Fibroblast of lung (primary cell): Measurements from ENCODE around the gene HIP1. TPM values are rescaled to one million over a fixed set of nuclear protein-coding genes. Genes with fewer than 3 reads are reported as not detected.

ENCODE experiments used
- DNase-seq, 2 donors: peaks; one replicate each; pipeline versions ENCODE4 v3.0.0 to v3.0.0-alpha.2; 2010; ENCODE audit warnings: low read depth in 2 of 2
- H2AFZ ChIP-seq: 2 replicates; pipeline ENCODE4 v1.5.1; 2012; ENCODE audit warnings: low read length, control low read depth, inconsistent platforms
- H3K27ac ChIP-seq: 2 replicates; pipeline ENCODE4 v1.5.1; 2011; ENCODE audit warnings: low read length, control low read depth; ENCODE audit not compliant: insufficient read depth
- H3K27me3 ChIP-seq: 2 replicates; pipeline ENCODE4 v1.5.1; 2011; ENCODE audit warnings: mild to moderate bottlenecking, low read length; ENCODE audit not compliant: control insufficient read depth, insufficient read depth
- H3K36me3 ChIP-seq: 2 replicates; pipeline ENCODE4 v1.5.1; 2011; ENCODE audit warnings: low read length; ENCODE audit not compliant: control insufficient read depth, insufficient read depth
- H3K4me1 ChIP-seq: 2 replicates; pipeline ENCODE4 v1.5.1; 2011; ENCODE audit warnings: low read length; ENCODE audit not compliant: control insufficient read depth, insufficient read depth; ENCODE audit errors: extremely low read depth
- H3K4me2 ChIP-seq: 2 replicates; pipeline ENCODE4 v1.5.1; 2011; ENCODE audit warnings: low read length, control low read depth; ENCODE audit not compliant: insufficient read depth; ENCODE audit errors: extremely low read depth
- H3K4me3 ChIP-seq, 4 experiments: fragments of 200-600 bp in 1 of 4; sonication (generic) in 1 of 4; replicated peaks in 1 of 4; 2 replicates each; pipeline ENCODE4 v1.5.1; 2011 to 2016; ENCODE audit warnings: low read length in 4 of 4, low read depth in 3 of 4, mild to moderate bottlenecking in 3 of 4, control low read depth in 2 of 4, inconsistent platforms in 1 of 4, mixed read lengths in 1 of 4; ENCODE audit not compliant: insufficient read depth in 1 of 4; ENCODE audit errors: control extremely low read depth in 1 of 4
- H3K79me2 ChIP-seq: 2 replicates; pipeline ENCODE4 v1.5.1; 2012; ENCODE audit warnings: mild to moderate bottlenecking, low read length, inconsistent platforms; ENCODE audit not compliant: control insufficient read depth, insufficient read depth
- H3K9ac ChIP-seq: 2 replicates; pipeline ENCODE4 v1.5.1; 2011; ENCODE audit warnings: mild to moderate bottlenecking, low read length, control low read depth; ENCODE audit not compliant: insufficient read depth
- H3K9me3 ChIP-seq: 2 replicates; pipeline ENCODE4 v1.5.1; 2012; ENCODE audit warnings: low read depth, low read length; ENCODE audit not compliant: control insufficient read depth, insufficient read depth
- H4K20me1 ChIP-seq: 2 replicates; pipeline ENCODE4 v1.5.1; 2011; ENCODE audit warnings: low read length; ENCODE audit not compliant: control insufficient read depth, insufficient read depth; ENCODE audit errors: extremely low read depth
- EZH2 ChIP-seq: IDR thresholded peaks from 2 replicates; pipeline ENCODE4 v1.5.1; 2012; ENCODE audit warnings: low read length, control low read depth, mild to moderate bottlenecking; ENCODE audit errors: missing control alignments
- polyA plus RNA-seq, 2 donors: library from polyadenylated mRNA; depleted of rRNA in 1 of 2; stranded (reverse) in 1 of 2; unstranded in 1 of 2; fragments of >200 nt; gene quantifications; 2 replicates each; pipeline ENCODE4 v1.2.1, GENCODE V29; 2011 to 2012; ENCODE audit warnings: missing spikeins in 1 of 2
- total RNA-seq: library from RNA; depleted of rRNA; stranded (reverse); fragments of >200 nt; gene quantifications from 2 replicates; pipeline ENCODE4 v1.2.1, GENCODE V29; 2014
- TF ChIP-seq, protein P1 (sequence below), 2 donors: IDR thresholded peaks in 1 of 2; conservative IDR thresholded peaks in 1 of 2; 1 replicate in 1 of 2; 2 replicates in 1 of 2; pipeline ENCODE4 v1.5.1; 2011 to 2012; ENCODE audit warnings: low read length in 2 of 2, control low read depth in 1 of 2, inconsistent platforms in 1 of 2, low read depth in 1 of 2, mild to moderate bottlenecking in 1 of 2

The HIP1 gene
- total and polyA plus RNA-seq, 2 donors (not counting 1 experiment from before 2014, with no cell fraction given): 27.2 to 31.3 TPM

- Histone ChIP-seq H4K20me1 (no peaks in the 10 kb centered on the region), H3K27me3 (no peaks in the 10 kb centered on the region), H3K9ac (peak overlapping the region; percentile 50), H3K4me3 (peak overlapping the region; percentile 40 to 65 (median 50)), H3K4me1 (peaks cover 4% of the 10 kb centered on the region), H3K79me2 (no peaks in the 10 kb centered on the region), H3K4me2 (peak overlapping the region; percentile 81), H2AFZ (peak overlapping the region; percentile 36), H3K27ac (no peak overlapping the region), H3K9me3 (no peaks in the 10 kb centered on the region), H3K36me3 (no peaks in the 10 kb centered on the region)
- no peak for TF ChIP-seq EZH2
- TF ChIP-seq, protein P1, sequence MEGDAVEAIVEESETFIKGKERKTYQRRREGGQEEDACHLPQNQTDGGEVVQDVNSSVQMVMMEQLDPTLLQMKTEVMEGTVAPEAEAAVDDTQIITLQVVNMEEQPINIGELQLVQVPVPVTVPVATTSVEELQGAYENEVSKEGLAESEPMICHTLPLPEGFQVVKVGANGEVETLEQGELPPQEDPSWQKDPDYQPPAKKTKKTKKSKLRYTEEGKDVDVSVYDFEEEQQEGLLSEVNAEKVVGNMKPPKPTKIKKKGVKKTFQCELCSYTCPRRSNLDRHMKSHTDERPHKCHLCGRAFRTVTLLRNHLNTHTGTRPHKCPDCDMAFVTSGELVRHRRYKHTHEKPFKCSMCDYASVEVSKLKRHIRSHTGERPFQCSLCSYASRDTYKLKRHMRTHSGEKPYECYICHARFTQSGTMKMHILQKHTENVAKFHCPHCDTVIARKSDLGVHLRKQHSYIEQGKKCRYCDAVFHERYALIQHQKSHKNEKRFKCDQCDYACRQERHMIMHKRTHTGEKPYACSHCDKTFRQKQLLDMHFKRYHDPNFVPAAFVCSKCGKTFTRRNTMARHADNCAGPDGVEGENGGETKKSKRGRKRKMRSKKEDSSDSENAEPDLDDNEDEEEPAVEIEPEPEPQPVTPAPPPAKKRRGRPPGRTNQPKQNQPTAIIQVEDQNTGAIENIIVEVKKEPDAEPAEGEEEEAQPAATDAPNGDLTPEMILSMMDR (conservative IDR thresholded peaks at IDR 0.05 in 1 of 2, IDR thresholded peaks at IDR 0.05 in 1 of 2; ENCODE audit: low read depth in 1 of 2, low read length in 2 of 2): no peak
- DNase-seq: peak; percentile 45 to 50
Observed at GRCh38 chr7:75639071-75639885, 99.5 kb downstream of the HIP1 start.

DNA sequence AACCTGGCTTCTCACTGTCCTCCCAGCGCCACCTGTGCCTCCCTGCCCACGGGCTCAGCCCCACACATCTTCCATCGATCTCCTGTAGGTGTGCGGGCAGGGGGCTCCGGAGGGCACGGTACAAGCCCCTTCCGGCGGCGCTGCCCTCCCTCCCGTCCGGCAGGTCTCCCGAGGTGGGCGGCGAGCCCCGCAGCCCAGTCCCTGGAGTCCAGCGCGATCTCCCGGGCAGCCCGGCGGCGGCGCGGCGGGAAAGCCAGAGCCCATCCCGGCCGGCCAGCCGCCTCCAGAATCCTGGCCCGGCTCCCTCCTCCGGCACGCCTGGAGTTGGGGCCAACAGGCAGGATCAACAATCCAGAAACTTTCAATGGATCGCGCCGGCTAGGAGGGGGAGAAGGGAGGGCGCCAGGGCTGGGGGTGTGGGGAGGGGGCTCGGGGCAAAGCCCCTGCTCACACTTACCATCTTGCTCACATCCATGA, 100.1 kb downstream of the HIP1 start:
- DNase-seq: peak in 1 of 2 donors; percentile 48
- H2AFZ ChIP-seq: peak overlapping the region; percentile 14
- peaks cover 4% of the 10 kb centered on the region for H3K4me1 ChIP-seq
- no peaks in the 10 kb centered on the region for H4K20me1 ChIP-seq
- no peaks in the 10 kb centered on the region for H3K79me2 ChIP-seq
- no peak for TF ChIP-seq EZH2
- TF ChIP-seq, protein P1 (conservative IDR thresholded peaks at IDR 0.05 in 1 of 2, IDR thresholded peaks at IDR 0.05 in 1 of 2; ENCODE audit: low read depth in 1 of 2, low read length in 2 of 2): no peak
- H3K27ac ChIP-seq: no peak overlapping the region
- peak overlapping the region; percentile 57 for H3K9ac ChIP-seq
- H3K36me3 ChIP-seq: no peaks in the 10 kb centered on the region
- peak overlapping the region; percentile 79 for H3K4me2 ChIP-seq
- H3K4me3 ChIP-seq: peak overlapping the region; percentile 45 to 65 (median 52)
- H3K9me3 ChIP-seq: no peaks in the 10 kb centered on the region
- H3K27me3 ChIP-seq: no peaks in the 10 kb centered on the region

DNA sequence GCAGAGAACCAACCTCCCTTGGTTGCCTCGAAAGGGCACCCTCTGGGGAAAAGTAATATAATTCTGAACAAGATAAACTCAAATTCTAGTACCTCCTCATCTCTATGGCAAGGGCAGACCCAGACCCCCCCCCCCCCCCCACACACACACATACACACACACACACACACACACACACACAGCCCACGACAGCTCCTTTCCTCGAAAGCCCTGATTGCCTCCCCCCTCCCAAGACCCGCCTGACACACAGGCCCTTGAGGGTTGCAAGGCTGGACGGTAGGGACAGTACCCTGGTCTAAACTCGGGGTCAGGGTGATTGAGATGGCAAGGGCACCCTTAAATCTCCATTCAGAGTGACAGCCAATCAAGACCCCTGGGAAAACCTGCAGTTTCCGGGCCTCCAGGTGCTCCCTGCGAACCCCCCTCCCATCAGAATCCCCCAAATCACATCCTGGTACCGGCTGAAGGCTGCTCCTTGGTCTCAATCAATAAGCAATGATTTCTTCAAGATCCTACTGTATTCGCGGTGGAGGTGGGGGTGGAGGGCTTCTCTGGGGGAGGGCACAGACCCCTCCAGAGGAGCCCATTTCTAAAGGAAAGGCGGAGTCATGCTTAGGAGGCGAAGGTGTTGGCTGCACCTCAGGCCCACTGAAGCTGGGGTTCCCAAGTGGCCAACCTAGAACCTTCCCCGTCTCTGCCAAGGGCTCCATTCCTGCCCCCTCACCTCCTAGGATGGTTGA, 100.7 kb downstream of the HIP1 start:
- H3K9ac ChIP-seq: peak overlapping the region; percentile 57
- H3K27ac ChIP-seq: no peak overlapping the region

More for the DNA sequence above, 100.7 kb downstream of the HIP1 start:
- H3K9me3 ChIP-seq: no peaks in the 10 kb centered on the region
- no peaks in the 10 kb centered on the region for H3K27me3 ChIP-seq
- H2AFZ ChIP-seq: peak overlapping the region; percentile 14
- H3K36me3 ChIP-seq: no peaks in the 10 kb centered on the region
- no peak for DNase-seq
- peak overlapping the region; percentile 45 to 65 (median 52) for H3K4me3 ChIP-seq
- no peaks in the 10 kb centered on the region for H3K79me2 ChIP-seq
- H4K20me1 ChIP-seq: no peaks in the 10 kb centered on the region
- peaks cover 4% of the 10 kb centered on the region for H3K4me1 ChIP-seq
- TF ChIP-seq, protein P1 (conservative IDR thresholded peaks at IDR 0.05 in 1 of 2, IDR thresholded peaks at IDR 0.05 in 1 of 2; ENCODE audit: low read depth in 1 of 2, low read length in 2 of 2): no peak
- TF ChIP-seq EZH2: no peak
- peak overlapping the region; percentile 79 for H3K4me2 ChIP-seq
